ENCODE data around the gene EPDR1.

Gene EPDR1

DNA sequence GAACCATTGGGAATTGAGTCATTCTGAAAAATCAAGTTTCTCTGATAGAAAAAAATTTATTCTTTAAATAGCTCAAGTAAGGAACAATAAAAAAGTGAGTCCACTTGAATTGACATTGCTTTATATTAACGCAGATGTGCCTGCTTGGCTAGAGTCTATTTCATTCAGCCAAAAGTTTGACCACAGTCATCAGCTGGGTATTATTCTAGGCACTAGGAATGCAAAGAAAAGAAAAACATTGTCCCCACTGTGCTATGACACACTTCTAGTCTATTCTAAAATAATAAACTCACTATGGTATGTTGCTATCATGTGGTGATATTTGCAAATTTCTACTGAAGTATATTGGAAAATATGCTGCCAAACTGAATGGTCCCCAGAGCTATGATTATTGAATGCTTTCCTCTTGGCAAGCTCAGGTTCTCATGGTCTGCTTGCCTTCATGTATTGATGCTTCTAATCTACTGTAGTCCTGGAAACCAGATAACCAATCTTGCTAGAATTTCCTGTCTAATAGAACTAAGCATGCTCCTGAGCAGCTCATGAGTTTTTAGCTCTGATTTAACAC lies 12.1 kb upstream of the EPDR1 start:
- TF ChIP-seq, protein P1, sequence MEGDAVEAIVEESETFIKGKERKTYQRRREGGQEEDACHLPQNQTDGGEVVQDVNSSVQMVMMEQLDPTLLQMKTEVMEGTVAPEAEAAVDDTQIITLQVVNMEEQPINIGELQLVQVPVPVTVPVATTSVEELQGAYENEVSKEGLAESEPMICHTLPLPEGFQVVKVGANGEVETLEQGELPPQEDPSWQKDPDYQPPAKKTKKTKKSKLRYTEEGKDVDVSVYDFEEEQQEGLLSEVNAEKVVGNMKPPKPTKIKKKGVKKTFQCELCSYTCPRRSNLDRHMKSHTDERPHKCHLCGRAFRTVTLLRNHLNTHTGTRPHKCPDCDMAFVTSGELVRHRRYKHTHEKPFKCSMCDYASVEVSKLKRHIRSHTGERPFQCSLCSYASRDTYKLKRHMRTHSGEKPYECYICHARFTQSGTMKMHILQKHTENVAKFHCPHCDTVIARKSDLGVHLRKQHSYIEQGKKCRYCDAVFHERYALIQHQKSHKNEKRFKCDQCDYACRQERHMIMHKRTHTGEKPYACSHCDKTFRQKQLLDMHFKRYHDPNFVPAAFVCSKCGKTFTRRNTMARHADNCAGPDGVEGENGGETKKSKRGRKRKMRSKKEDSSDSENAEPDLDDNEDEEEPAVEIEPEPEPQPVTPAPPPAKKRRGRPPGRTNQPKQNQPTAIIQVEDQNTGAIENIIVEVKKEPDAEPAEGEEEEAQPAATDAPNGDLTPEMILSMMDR (IDR thresholded peaks at IDR 0.05; ENCODE audit: insufficient read depth, missing control alignments), result no peak
- DNase-seq (ENCODE audit: insufficient read length, low spot score) (no peak), FAIRE-seq (no peak)

DNA sequence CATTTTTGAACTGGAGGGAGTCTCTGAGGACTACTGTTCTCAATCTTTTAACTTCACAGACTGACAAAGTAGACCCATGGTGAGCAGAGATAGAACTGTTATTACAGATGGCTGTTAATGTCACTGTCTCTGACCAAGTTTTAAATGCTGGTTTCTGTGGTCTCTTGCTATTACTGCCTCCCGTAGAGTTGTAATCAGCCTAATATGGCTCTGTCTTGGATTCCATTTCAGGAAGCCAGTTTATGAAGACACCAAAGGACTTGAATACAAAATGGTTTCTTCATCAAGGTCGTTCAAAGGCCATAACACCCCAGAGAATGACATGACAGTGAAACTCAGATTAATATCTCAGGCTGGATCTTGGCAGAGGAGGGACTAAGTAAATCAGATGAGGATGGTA lies 7.7 kb upstream of the EPDR1 start:
- FAIRE-seq, result no peak
- no peak for DNase-seq (ENCODE audit: insufficient read length, low spot score)
- TF ChIP-seq, protein P1 (IDR thresholded peaks at IDR 0.05; ENCODE audit: insufficient read depth, missing control alignments), result no peak

DNA sequence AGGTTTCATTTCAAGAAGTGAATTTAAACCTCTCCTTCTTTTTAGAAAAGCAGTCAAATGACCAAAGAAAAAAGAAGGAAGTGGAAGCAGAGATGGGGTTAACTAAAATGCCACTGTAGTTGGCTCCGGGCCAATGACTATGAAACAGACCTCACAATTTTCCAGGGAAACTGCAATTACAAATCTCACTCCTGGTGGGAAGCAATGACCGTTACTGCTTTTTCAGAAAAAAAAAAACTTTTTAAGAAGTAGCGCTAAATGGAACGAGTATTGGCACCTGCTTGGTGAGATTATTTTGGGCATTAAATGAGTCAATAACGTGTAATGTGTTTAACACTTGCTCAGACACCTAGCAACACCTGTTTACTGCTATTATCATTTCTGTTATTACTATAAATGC lies 5.0 kb upstream of the EPDR1 start:
- FAIRE-seq (no peak), DNase-seq (ENCODE audit: insufficient read length, low spot score) (no peak)
- TF ChIP-seq, protein P1 (IDR thresholded peaks at IDR 0.05; ENCODE audit: insufficient read depth, missing control alignments), result no peak

DNA sequence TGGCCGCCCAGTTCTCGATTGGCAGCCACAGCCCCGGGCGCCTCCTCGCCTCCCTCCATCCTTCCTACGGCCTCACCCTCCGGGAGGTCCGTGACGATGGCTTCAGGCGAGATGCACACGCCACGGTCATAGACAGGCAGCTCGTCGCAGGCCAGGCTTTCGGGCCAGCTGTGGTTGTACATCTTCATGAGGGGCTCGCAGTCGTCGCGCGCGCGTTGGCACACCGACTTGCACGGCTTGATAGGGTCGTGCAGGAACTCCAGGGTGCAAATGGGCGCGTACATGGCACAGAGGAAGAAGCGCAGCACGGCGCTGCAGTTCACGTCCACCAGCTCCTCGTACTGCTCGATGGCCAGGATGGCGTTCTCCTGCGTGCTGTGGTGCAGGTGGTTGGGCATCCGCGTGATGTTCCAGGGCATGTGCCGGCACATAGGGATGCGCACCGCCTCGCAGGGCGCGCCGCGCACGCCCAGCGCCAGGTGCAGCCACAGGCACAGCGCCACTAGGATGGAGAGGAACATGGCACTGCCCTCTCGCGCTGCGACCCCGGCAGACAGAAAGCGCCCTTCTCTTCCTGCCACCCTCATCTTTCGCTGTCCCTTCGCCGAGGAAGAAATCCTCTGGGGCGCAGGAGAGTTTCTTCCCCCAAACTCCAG lies 4.3 kb upstream of the EPDR1 start:
- TF ChIP-seq, protein P1 (IDR thresholded peaks at IDR 0.05; ENCODE audit: insufficient read depth, missing control alignments), result no peak
- FAIRE-seq (no peak), DNase-seq (ENCODE audit: insufficient read length, low spot score) (no peak)

DNA sequence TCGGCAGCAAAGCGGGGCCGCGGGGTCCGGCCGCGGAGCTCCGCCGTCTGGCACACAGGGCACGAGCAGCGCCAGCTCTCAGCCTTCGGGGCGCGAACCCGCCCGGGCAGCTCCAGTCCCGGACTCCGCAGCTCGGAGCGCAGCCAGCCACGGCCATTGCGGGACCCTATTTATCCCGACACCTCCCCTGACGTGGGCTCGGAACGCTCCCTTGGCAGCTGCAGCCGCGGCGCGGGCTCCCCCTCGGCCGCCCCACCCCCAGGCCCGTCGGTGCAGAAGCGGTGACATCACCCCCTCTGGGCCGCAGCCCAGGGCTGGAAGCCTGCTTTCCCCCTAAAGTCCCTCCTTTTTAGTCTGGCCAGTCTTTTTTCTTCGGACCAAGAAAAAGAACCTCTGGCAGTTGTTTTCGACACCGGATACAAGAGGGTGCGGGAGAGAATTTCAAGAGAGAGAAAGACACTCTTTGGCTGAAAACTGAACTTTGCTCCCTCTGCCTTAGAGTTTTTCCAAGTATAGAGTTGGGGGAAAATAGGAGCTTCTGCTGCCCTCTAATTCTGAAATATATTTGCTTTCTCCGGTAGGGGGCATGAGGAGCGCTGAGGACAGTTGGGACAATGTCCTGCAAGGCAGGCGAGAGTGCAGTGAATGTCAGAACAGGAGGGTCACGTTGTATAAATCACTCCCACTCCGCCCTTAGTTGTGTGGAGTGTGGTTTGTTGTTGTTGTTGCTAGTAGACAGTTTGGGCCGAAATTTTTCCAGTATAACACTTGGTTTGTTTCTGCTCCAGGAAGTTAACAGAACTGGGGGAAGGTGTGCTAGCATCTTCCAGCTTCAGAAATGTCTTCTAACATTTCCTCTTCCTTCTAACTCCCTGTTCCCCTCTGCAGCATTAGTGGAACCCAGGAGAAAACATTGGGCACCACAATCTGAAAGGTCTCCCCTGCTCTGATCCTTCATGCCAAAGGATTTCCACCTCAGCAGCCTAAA lies 3.5 kb upstream of the EPDR1 start, which contains the start of gene SFRP4:
TSS of gene SFRP4 (minus strand) at position 145 of the 988 bp plus-strand sequence. CDS start 280 bp downstream, outside the sequence.
- TF ChIP-seq, protein P1 (IDR thresholded peaks at IDR 0.05; ENCODE audit: insufficient read depth, missing control alignments), result peak; percentile 74
- DNase-seq (ENCODE audit: insufficient read length, low spot score) (no peak), FAIRE-seq (no peak)

DNA sequence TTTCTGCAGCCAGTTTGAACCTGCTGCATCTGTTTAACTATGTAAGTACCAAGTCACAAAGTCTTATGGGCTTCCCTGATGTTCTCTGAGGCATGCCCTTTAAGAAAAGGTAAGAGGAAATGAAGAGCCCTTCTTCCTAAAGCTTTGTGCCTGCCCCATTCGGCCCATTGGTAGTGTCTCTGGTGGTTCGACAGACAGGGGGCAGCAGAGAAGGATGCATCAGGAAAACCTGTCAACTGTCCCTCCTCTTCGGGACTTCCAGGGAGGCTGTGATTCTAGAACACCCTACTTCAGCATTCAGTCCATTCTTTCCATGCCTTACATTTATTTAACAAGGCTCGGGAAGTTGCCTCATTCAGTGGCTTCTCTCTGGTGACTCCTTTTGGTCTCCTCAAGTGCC lies 1.9 kb upstream of the EPDR1 start:
- FAIRE-seq (no peak), DNase-seq (ENCODE audit: insufficient read length, low spot score) (no peak)
- TF ChIP-seq, protein P1 (IDR thresholded peaks at IDR 0.05; ENCODE audit: insufficient read depth, missing control alignments), result no peak
